ENCODE measurements around the gene ADAMTS10. TPM values are rescaled to one million over a fixed set of nuclear protein-coding genes. Genes with fewer than 3 reads are reported as not detected.
"Not testable (repeated sequence)": the region's sequence is repeated elsewhere in the genome, so short reads cannot be mapped to it uniquely, and the experiment has no call there.

ADAMTS10 gene
- total RNA-seq, 2 donors from 2014 or later, result 164 to 214 TPM

- ATAC-seq (ENCODE audit: insufficient number of reproducible peaks, low FRiP score, low read depth), result no peak
- no peak for DNase-seq (ENCODE audit: low spot score)
- peaks cover 0 to 8% of the 10 kb centered on the region in 2 donors for H3K4me1 ChIP-seq (ENCODE audit: control insufficient read depth in 1 of 2, low read depth in 2 of 2)
- H3K36me3 ChIP-seq, result no peaks in the 10 kb centered on the region
- TF ChIP-seq CTCF (IDR thresholded peaks at IDR 0.05), result no peak
- H3K27me3 ChIP-seq (replicated peaks; ENCODE audit: insufficient read depth), result no peaks in the 10 kb centered on the region
- no peak overlapping the region for H3K4me3 ChIP-seq
- no peaks in the 10 kb centered on the region for H3K9me3 ChIP-seq
- H3K27ac ChIP-seq, result no peak overlapping the region
Observed at GRCh38 chr19:8569066-8569771, 41.3 kb downstream of the ADAMTS10 start.

- ATAC-seq (ENCODE audit: insufficient number of reproducible peaks, low FRiP score, low read depth), result no peak
- DNase-seq (ENCODE audit: low spot score), result no peak
- H3K36me3 ChIP-seq, result no peaks in the 10 kb centered on the region
- no peaks in the 10 kb centered on the region for H3K9me3 ChIP-seq
- no peaks in the 10 kb centered on the region for H3K27me3 ChIP-seq (replicated peaks; ENCODE audit: insufficient read depth)
- peaks cover 0 to 8% of the 10 kb centered on the region in 2 donors for H3K4me1 ChIP-seq (ENCODE audit: control insufficient read depth in 1 of 2, low read depth in 2 of 2)
- H3K4me3 ChIP-seq, result no peak overlapping the region
- no peak overlapping the region for H3K27ac ChIP-seq
- TF ChIP-seq CTCF (IDR thresholded peaks at IDR 0.05), result no peak
Observed at GRCh38 chr19:8567522-8568172, 42.9 kb downstream of the ADAMTS10 start.

- ATAC-seq (ENCODE audit: insufficient number of reproducible peaks, low FRiP score, low read depth), result no peak
- H3K9me3 ChIP-seq, result no peaks in the 10 kb centered on the region
- TF ChIP-seq CTCF (IDR thresholded peaks at IDR 0.05), result no peak
- DNase-seq (ENCODE audit: low spot score), result no peak
- H3K27me3 ChIP-seq (replicated peaks; ENCODE audit: insufficient read depth), result no peaks in the 10 kb centered on the region
- H3K36me3 ChIP-seq, result no peaks in the 10 kb centered on the region
- no peak overlapping the region for H3K4me3 ChIP-seq
- H3K4me1 ChIP-seq (ENCODE audit: control insufficient read depth in 1 of 2, low read depth in 2 of 2), result peaks cover 0 to 8% of the 10 kb centered on the region in 2 donors
- no peak overlapping the region for H3K27ac ChIP-seq
Observed at GRCh38 chr19:8566855-8567254, 43.7 kb downstream of the ADAMTS10 start.

- H3K9me3 ChIP-seq; H3K4me1 ChIP-seq (ENCODE audit: control insufficient read depth in 1 of 2, low read depth in 2 of 2); H3K27ac ChIP-seq; DNase-seq (ENCODE audit: low spot score); H3K27me3 ChIP-seq (replicated peaks; ENCODE audit: insufficient read depth); H3K36me3 ChIP-seq; H3K4me3 ChIP-seq; ATAC-seq (ENCODE audit: insufficient number of reproducible peaks, low FRiP score, low read depth): not testable (repeated sequence)
Observed at GRCh38 chr19:8564866-8565265, 45.6 kb downstream of the ADAMTS10 start.

GRCh38 chr19:8561075-8561764 is 49.3 kb downstream of the ADAMTS10 start:
- Histone ChIP-seq H3K36me3 (no peaks in the 10 kb centered on the region), H3K4me3 (no peak overlapping the region), H3K9me3 (no peaks in the 10 kb centered on the region)

More at GRCh38 chr19:8561075-8561764, 49.3 kb downstream of the ADAMTS10 start:
- ATAC-seq (ENCODE audit: insufficient number of reproducible peaks, low FRiP score, low read depth) (no peak), DNase-seq (ENCODE audit: low spot score) (no peak)
- Histone ChIP-seq H3K27ac (no peak overlapping the region), H3K27me3 (replicated peaks; ENCODE audit: insufficient read depth) (no peaks in the 10 kb centered on the region), H3K4me1 (ENCODE audit: control insufficient read depth in 1 of 2, low read depth in 2 of 2) (no peaks in the 10 kb centered on the region)
- TF ChIP-seq CTCF (IDR thresholded peaks at IDR 0.05), result no peak

Data from thoracic aorta (tissue), 2 donors.